Naive thymus-derived CD4-positive, alpha-beta T cell (primary cell): ENCODE results near the gene GREB1L. TPM values are rescaled to one million over a fixed set of nuclear protein-coding genes. Genes with fewer than 3 reads are reported as not detected.

Experiments
- ATAC-seq: fragments of 150-1000 bp; cut with Tn5 transposase; 2 replicates; pipeline ENCODE4 v1.10.0; 2021; ENCODE audit warnings: mild to moderate bottlenecking, moderate library complexity
- CTCF ChIA-PET: fragments of 350-600 bp; sonication (Branson Sonifier 250); formaldehyde crosslinking; loops from one replicate; lab custom pipeline; 2021; ENCODE audit warnings: antibody characterized with exemption; lab: Charles Lee
- POLR2A ChIA-PET: fragments of 350-600 bp; sonication (Branson Sonifier 250); formaldehyde crosslinking; loops from one replicate; lab custom pipeline; 2021; ENCODE audit warnings: antibody characterized with exemption, inconsistent platforms; lab: Charles Lee
- DNase-seq, 9 donors: peaks; one replicate each; pipeline versions ENCODE4 v3.0.0 to v3.0.0-alpha.2; 2020 to 2022; ENCODE audit warnings: mixed read lengths in 1 of 9
- H3K27ac ChIP-seq: one replicate; pipeline ENCODE4 v1.7.0; 2013; ENCODE audit warnings: mild to moderate bottlenecking, low read depth, low read length, moderate library complexity
- H3K27me3 ChIP-seq, 2 donors: one replicate each; pipeline ENCODE4 v1.7.0; 2013; ENCODE audit warnings: low read length in 2 of 2, mild to moderate bottlenecking in 2 of 2, moderate library complexity in 2 of 2; ENCODE audit not compliant: control insufficient read depth in 2 of 2, insufficient read depth in 2 of 2
- H3K36me3 ChIP-seq, 3 experiments: 1 replicate in 2 of 3; 2 replicates in 1 of 3; pipeline ENCODE4 v1.7.0; 2013; ENCODE audit warnings: low read length in 3 of 3, mild to moderate bottlenecking in 3 of 3, moderate library complexity in 1 of 3; ENCODE audit not compliant: insufficient read depth in 3 of 3, control insufficient read depth in 2 of 3
- H3K4me1 ChIP-seq, 2 donors: one replicate each; pipeline ENCODE4 v1.7.0; 2013; ENCODE audit warnings: low read length in 2 of 2, mild to moderate bottlenecking in 2 of 2, moderate library complexity in 1 of 2; ENCODE audit not compliant: control insufficient read depth in 2 of 2, insufficient read depth in 2 of 2
- H3K4me3 ChIP-seq: 2 replicates; pipeline ENCODE4 v1.7.0; 2013; ENCODE audit warnings: mild to moderate bottlenecking, low read length
- H3K9me3 ChIP-seq, 3 experiments: 1 replicate in 2 of 3; 2 replicates in 1 of 3; pipeline ENCODE4 v1.7.0; 2013; ENCODE audit warnings: low read length in 3 of 3; ENCODE audit not compliant: control insufficient read depth in 2 of 3
- H3K27ac Mint-ChIP-seq, 9 donors: one replicate each; pipeline ENCODE4 v1.8.0; 2020 to 2022; ENCODE audit warnings: mixed read lengths in 9 of 9, mild to moderate bottlenecking in 8 of 9, moderate library complexity in 5 of 9, inconsistent platforms in 2 of 9
- H3K27me3 Mint-ChIP-seq, 5 donors: one replicate each; pipeline ENCODE4 v1.8.0; 2021 to 2022; ENCODE audit warnings: mixed read lengths in 5 of 5, mild to moderate bottlenecking in 1 of 5
- H3K36me3 Mint-ChIP-seq, 5 donors: one replicate each; pipeline ENCODE4 v1.8.0; 2020 to 2022; ENCODE audit warnings: mixed read lengths in 5 of 5, mild to moderate bottlenecking in 3 of 5, inconsistent platforms in 1 of 5
- H3K4me1 Mint-ChIP-seq, 7 donors: one replicate each; pipeline ENCODE4 v1.8.0; 2020 to 2022; ENCODE audit warnings: mixed read lengths in 7 of 7, mild to moderate bottlenecking in 3 of 7, inconsistent platforms in 1 of 7
- H3K4me3 Mint-ChIP-seq, 10 donors: one replicate each; pipeline ENCODE4 v1.8.0; 2020 to 2022; ENCODE audit warnings: mild to moderate bottlenecking in 10 of 10, mixed read lengths in 10 of 10, moderate library complexity in 6 of 10, inconsistent platforms in 2 of 10
- H3K9me3 Mint-ChIP-seq, 11 donors: one replicate each; pipeline ENCODE4 v1.8.0; 2020 to 2022; ENCODE audit warnings: mixed read lengths in 11 of 11, mild to moderate bottlenecking in 4 of 11, inconsistent platforms in 1 of 11, moderate library complexity in 1 of 11
- intact Hi-C, 2 donors: fragments of 100-400 bp; cut with micrococcal nuclease; formaldehyde crosslinking; loops; one replicate each; pipeline ENCODE4 v1.15.1; 2023
- polyA plus RNA-seq, 2 donors: library from polyadenylated mRNA; unstranded; fragments of 300-500 nt; fragmentation: Illumina TruSeq; gene quantifications; one replicate each; pipeline ENCODE4 v1.2.3, GENCODE V29; 2021
- total RNA-seq, 6 experiments: library from RNA in 5 of 6; stranded (reverse) in 5 of 6; gene quantifications; 1 replicate in 5 of 6; 2 replicates in 1 of 6; pipeline ENCODE4 v1.2.3 and lab custom pipeline; 2021 to 2026

Gene GREB1L
- total and polyA plus RNA-seq, 7 experiments from 2014 or later, result 0.09 to 0.11 TPM; not detected in 5

DNA sequence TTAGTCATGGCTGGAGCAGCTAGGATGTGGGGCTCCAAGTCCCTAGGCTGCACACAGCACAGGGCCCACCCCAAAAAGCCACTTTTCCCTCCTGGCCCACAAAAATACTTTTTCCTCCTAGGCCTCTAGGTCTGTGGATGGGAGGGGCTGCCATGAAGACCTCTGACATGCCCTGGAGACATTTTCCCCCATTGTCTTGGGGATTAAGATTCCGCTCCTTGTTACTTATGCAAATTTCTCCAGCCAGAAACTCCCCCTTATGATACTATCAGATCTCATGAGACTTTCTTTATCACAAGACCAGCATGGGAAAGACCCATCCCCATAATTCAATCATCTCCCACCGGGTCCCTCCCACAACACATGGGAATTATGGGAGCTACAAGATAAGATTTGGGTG lies 232.6 kb downstream of the GREB1L start:
- H3K36me3 ChIP-seq, result no peaks in the 10 kb centered on the region
- H3K4me3 ChIP-seq, result no peak overlapping the region
- H3K36me3 Mint-ChIP-seq, result peaks cover 0 to 4% (median 3%) of the 10 kb centered on the region in 5 donors
- no peak overlapping the region for H3K27ac Mint-ChIP-seq
- H3K9me3 ChIP-seq, result no peaks in the 10 kb centered on the region
- H3K4me3 Mint-ChIP-seq, result no peak overlapping the region
- H3K27me3 Mint-ChIP-seq, result peaks cover 8 to 28% (median 21%) of the 10 kb centered on the region in 5 donors
- H3K27ac ChIP-seq, result no peak overlapping the region
- POLR2A ChIA-PET, result no interaction called here
- DNase-seq (no peak), ATAC-seq (no peak)
- no peaks in the 10 kb centered on the region for H3K27me3 ChIP-seq
- CTCF ChIA-PET, result no interaction called here
- intact Hi-C loops, result no loop called here
- H3K9me3 Mint-ChIP-seq, result peaks cover 0 to 4% (median 0%) of the 10 kb centered on the region in 11 donors
- no peaks in the 10 kb centered on the region for H3K4me1 ChIP-seq
- no peaks in the 10 kb centered on the region for H3K4me1 Mint-ChIP-seq

DNA sequence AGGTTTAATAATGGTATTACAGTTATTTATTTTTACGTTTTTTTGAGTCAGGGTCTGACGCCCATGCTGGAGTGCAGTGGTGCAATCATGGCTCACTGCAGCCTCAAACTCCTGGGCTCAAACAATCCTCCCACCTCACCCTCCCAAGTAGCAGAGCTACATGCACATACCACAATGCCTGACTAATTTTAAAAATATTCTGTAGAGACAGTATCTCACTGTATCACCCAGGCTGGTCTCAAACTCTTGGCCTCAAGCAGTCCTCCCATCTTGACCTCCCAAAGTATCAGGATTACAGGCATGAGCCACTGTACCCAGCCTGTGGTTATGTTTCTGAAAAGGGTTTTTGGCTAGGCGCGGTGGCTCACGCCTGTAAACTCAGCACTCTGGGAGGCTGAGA lies 237.7 kb downstream of the GREB1L start:
- Mint-ChIP-seq H3K27me3 (peaks cover 10 to 28% (median 17%) of the 10 kb centered on the region in 5 donors), H3K36me3 (peaks cover 0 to 4% (median 0%) of the 10 kb centered on the region in 5 donors), H3K9me3 (peaks cover 0 to 3% (median 0%) of the 10 kb centered on the region in 11 donors), H3K4me3 (no peak overlapping the region), H3K27ac (no peak overlapping the region), H3K4me1 (no peaks in the 10 kb centered on the region)
- ATAC-seq (no peak), DNase-seq (no peak)
- Histone ChIP-seq H3K27ac (no peak overlapping the region), H3K36me3 (no peaks in the 10 kb centered on the region), H3K27me3 (no peaks in the 10 kb centered on the region), H3K4me1 (no peaks in the 10 kb centered on the region), H3K9me3 (no peaks in the 10 kb centered on the region), H3K4me3 (no peak overlapping the region)
- CTCF ChIA-PET, result no interaction called here
- intact Hi-C loops, result loop anchor here in 1 of 2 donors (10.0 kb wide), 1 partner anchor 1225 kb away; no protein-coding TSS in a partner anchor
- POLR2A ChIA-PET, result no interaction called here

DNA sequence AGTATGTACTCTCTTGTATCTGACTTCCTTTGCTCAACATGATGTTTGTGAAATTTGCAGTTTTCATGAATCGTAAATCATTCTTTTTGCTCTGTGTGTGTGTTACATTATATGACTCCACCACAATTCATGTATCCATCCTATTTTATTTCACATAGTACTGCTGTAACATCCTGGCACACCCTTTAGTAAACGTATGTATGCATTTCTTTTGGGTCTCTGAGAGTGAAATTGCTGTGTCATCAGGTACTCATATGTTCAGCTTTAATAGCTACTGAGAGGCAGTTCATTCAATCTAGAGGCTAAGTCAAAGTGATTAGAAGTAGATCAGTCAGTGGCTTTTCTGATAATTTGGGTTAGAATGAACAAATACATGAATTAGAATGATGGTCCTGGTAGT lies 239.7 kb downstream of the GREB1L start:
- H3K27me3 ChIP-seq, result no peaks in the 10 kb centered on the region
- ChIA-PET POLR2A (no interaction called here), CTCF (no interaction called here)
- intact Hi-C loops, result loop anchor here in 1 of 2 donors (10.0 kb wide), 1 partner anchor 1223 kb away; no protein-coding TSS in a partner anchor
- no peak overlapping the region for H3K27ac ChIP-seq
- no peaks in the 10 kb centered on the region for H3K36me3 Mint-ChIP-seq
- H3K4me1 Mint-ChIP-seq, result no peaks in the 10 kb centered on the region
- no peak overlapping the region for H3K4me3 ChIP-seq
- no peaks in the 10 kb centered on the region for H3K9me3 Mint-ChIP-seq
- DNase-seq (no peak), ATAC-seq (no peak)
- H3K36me3 ChIP-seq, result no peaks in the 10 kb centered on the region
- H3K4me1 ChIP-seq, result no peaks in the 10 kb centered on the region
- no peak overlapping the region for H3K4me3 Mint-ChIP-seq
- peaks cover 5 to 23% (median 10%) of the 10 kb centered on the region in 5 donors for H3K27me3 Mint-ChIP-seq
- H3K27ac Mint-ChIP-seq, result no peak overlapping the region
- H3K9me3 ChIP-seq, result no peaks in the 10 kb centered on the region

DNA sequence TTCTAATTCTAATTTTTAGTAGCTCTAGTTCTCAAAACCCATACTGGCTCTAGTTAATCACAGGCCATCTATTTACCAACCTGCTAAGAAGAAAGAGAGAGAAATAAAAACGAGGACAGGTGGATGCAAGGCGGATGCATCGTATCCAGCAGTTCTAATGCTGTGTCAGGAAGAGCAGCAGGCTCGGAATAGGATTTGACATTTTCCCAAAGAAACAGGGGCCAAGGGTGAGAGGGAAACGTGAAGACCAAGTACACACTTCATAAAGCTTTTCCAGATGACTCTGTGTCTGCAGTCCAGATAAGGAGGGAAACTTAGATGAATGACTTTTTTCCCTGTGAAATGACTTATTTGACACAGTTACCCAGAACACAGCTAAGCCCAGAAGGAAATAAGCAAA lies 241.0 kb downstream of the GREB1L start:
- intact Hi-C loops, result loop anchor here in 1 of 2 donors (10.0 kb wide), 1 partner anchor 1222 kb away; no protein-coding TSS in a partner anchor
- DNase-seq (no peak), ATAC-seq (no peak)
- Mint-ChIP-seq H3K9me3 (no peaks in the 10 kb centered on the region), H3K4me1 (no peaks in the 10 kb centered on the region), H3K4me3 (no peak overlapping the region), H3K27me3 (peaks cover 6 to 17% (median 7%) of the 10 kb centered on the region in 5 donors), H3K27ac (no peak overlapping the region), H3K36me3 (no peaks in the 10 kb centered on the region)
- H3K36me3 ChIP-seq, result no peaks in the 10 kb centered on the region
- H3K4me3 ChIP-seq, result no peak overlapping the region
- H3K27ac ChIP-seq, result no peak overlapping the region
- H3K9me3 ChIP-seq, result no peaks in the 10 kb centered on the region
- no peaks in the 10 kb centered on the region for H3K4me1 ChIP-seq
- CTCF ChIA-PET, result no interaction called here
- H3K27me3 ChIP-seq, result no peaks in the 10 kb centered on the region
- POLR2A ChIA-PET, result no interaction called here

DNA sequence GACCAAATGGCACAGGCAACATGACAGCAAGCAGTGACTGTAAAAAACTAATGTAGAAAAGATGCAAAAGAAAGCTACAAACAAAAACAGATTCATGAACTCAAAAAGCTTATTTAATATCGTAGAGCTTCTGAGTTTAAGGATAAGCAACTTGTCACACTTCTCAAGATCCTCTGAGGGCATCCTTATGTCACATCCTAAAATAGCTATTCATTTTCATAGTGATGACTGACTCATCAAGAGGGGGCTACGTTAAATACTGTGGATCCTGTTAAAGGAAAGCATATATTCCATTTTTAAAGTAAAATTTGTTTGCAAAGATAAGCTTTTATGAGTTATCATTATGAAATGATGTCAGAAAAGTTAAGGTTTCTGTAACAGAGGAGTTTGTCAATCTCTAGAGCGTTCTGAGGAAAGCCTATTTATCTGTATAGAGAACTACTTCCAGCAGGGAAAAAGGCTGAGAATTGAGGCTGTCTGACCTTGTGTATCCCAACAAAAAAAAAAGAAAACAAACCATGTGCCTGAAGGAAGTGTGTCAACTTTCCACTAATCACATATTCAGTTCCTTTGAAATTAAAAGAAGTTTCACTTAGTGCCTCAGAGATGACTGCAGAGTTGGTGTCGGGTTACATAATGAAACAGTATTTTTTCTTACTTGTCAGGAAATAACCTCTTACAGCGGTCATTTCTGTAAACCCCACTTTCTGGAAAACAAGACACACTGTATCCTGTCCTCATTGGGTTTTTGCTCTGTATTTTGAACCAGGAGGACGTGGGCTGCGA lies 243.0 kb downstream of the GREB1L start:
- ChIA-PET CTCF (no interaction called here), POLR2A (no interaction called here)
- intact Hi-C loops, result loop anchor here in 1 of 2 donors (5.0 to 10.0 kb wide), 2 partner anchors 367 to 1220 kb away; no protein-coding TSS in a partner anchor
- Histone ChIP-seq H3K4me3 (no peak overlapping the region), H3K4me1 (no peaks in the 10 kb centered on the region), H3K9me3 (no peaks in the 10 kb centered on the region), H3K27ac (no peak overlapping the region), H3K36me3 (no peaks in the 10 kb centered on the region), H3K27me3 (no peaks in the 10 kb centered on the region)
- Mint-ChIP-seq H3K4me3 (no peak overlapping the region), H3K9me3 (no peaks in the 10 kb centered on the region), H3K36me3 (no peaks in the 10 kb centered on the region), H3K27me3 (peaks cover 5 to 17% (median 6%) of the 10 kb centered on the region in 5 donors), H3K4me1 (no peaks in the 10 kb centered on the region), H3K27ac (no peak overlapping the region)
- DNase-seq (no peak), ATAC-seq (no peak)

DNA sequence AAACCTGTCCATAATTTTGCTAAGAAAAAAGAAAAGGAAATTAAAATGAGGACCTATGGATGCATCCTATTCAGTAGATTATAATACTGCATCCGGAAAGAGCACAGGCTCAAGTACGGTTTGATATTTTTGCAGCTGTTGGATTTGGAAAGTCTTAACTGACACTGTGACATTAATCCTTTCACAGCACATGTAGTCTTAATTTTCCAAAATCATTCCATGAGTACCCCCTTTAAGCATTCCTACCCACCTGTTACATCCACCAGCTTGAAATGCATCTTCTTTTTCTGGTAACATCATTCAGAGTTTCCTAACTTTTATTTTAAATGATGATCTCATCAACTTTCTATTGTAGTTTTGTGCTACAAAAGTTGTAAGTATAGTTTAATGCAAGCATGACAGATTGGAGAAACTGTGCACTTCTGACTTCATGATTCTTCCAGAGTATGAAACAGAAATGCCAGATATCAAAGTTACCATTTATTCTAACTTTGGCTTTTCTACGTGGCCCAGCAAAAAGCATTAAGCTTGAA lies 244.9 kb downstream of the GREB1L start:
- Mint-ChIP-seq H3K4me1 (no peaks in the 10 kb centered on the region), H3K4me3 (no peak overlapping the region), H3K27ac (no peak overlapping the region), H3K27me3 (peaks cover 2 to 11% (median 4%) of the 10 kb centered on the region in 5 donors), H3K36me3 (no peaks in the 10 kb centered on the region), H3K9me3 (no peaks in the 10 kb centered on the region)
- ChIA-PET CTCF (interaction anchor here (0.8 kb wide), 1 partner anchor 307 kb away, joined by 3 read pairs; no protein-coding TSS in a partner anchor), POLR2A (no interaction called here)
- H3K27ac ChIP-seq, result no peak overlapping the region
- H3K36me3 ChIP-seq, result no peaks in the 10 kb centered on the region
- H3K9me3 ChIP-seq, result no peaks in the 10 kb centered on the region
- no peak for DNase-seq
- ATAC-seq, result no peak
- no peak overlapping the region for H3K4me3 ChIP-seq
- intact Hi-C loops, result loop anchor here in 1 of 2 donors (5.0 to 10.0 kb wide), 2 partner anchors 365 to 1218 kb away; no protein-coding TSS in a partner anchor
- H3K4me1 ChIP-seq, result no peaks in the 10 kb centered on the region
- H3K27me3 ChIP-seq, result no peaks in the 10 kb centered on the region
